HG02852 (cell line): ENCODE results near the gene PCLO.

Source experiments
- ATAC-seq: cut with Tn5 transposase; IDR thresholded peaks from one replicate; pipeline ENCODE4 v1.9.1; 2021; ENCODE audit warnings: mild to moderate bottlenecking, moderate library complexity; ENCODE audit not compliant: unreplicated experiment

The PCLO gene

DNA sequence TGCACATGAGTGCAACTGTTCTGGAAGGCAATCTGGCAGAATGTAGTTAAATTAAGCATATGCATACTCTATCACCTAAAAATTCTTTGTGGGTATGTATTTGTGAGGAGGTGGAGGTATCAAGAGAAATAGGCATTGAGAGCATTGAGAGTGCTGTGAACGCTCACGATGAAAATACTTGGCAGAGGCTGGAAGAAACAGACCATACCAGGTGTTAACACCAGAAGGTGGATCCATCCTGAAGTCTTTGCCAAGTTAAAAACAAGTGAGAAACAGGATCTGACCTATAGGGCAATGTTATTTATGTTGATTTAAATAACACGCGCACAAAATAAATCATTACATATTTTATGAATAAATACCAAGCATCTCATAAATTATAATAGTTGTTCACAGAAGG, 311.6 kb downstream of the PCLO start:
- no peak for ATAC-seq

DNA sequence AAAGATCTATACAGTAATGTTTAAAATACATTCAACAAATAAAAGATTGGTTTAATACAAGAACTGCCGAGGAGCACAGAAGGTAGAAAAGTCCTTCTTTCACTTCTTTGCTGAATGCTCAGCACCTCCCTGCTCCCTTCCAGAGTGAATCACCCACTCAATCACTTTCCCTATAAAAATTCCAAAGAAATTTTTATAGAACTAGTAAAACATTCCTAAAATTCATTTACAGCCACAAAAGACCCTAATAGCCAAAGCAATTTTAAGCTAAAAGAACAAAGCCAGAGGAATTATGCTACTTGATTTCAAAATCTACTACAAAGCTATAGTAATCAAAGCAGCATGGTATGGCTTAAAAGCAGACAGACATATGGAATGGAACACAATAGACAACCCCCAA, 320.9 kb downstream of the PCLO start:
- no peak for ATAC-seq

DNA sequence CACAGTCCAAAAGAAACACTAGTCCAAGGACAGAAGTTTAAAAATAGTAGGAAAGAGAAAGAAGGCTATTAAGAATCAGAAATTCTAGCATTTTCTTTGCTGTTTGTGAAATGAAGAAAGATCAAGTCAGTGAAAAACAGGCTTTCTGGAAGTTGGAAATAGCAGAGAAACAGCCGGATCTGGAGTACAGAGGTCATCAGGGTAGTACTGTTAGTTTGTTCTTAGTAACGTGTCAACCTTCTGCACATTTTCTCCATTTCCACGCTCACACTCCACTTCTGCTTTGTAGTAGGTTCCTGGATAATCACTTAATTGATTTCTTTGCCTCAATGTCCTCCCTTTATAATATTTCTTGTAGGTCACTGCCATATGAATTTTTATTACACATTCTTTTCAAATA, 322.6 kb downstream of the PCLO start:
- ATAC-seq, result no peak

DNA sequence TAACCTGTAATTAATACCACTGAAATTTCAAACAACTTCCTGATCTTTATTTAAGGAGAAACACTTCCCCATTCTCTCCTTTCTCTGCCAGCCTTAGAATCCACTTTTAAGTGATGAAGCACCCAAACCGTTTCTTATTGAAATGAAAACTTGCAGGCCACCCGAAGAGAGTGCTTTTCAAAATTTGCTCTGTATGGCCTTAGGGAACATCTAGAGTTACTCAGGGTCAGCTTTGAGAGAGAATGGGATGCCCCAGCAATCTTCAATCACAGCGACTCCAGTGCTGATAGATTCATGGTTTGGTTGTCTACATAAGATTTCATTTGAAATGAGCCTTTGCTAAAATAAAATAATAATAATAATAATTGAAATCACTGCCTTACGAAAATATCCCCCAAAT, 323.1 kb downstream of the PCLO start:
- no peak for ATAC-seq

DNA sequence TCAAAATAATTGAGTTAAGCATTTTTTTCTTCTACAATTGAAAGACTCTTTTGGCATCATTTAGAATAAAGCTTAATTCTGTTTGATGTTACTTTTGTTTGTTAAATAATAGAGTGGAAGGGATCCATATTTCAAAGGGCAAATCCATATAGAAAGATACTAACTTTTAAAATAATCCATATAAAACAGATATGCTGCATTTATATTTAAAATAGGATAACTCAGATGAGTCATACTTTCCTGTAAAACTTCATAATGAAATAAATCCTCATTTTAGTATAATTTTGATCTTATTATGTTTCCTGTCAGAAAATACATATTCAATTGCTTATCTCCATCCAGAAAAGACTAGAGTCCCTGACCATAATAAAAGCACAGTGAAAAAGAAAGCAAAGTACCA, 323.6 kb downstream of the PCLO start:
- no peak for ATAC-seq

DNA sequence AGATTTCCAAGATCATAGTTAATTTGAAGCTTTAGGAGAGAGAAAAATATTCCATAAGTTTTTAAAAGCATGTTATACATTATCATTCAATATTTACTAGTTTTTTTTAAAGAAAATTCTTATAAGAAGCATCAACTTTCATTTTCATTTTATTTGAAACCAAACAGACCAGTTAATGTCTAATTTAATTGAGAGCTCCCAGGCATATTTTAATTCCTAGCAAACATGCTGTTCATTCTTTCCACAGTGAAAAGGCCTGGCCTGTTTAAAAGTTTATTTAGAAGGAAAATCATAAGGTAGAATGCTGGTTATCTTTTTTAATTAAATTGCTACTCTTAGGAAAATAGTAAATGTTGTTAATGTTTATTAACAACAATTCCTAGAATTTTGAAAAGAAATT, 324.4 kb downstream of the PCLO start:
- no peak for ATAC-seq

DNA sequence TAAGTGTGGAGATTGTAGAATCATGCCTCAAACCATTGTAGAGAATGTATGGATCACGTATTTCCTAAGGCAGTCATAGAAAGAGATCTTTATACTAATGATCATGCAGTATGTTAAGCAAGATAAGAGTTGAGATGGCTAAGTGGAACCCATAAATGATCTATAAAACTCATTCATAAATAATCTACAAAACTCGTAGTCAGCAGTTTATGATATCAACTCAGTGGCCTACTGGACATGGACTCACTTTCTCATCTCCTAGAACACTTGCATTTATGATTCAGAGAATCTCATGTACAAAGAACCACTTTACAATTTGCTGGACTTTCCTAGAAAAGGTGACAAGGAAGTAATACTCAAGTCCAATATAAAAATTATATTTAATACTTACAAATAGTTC, 339.6 kb downstream of the PCLO start:
- ATAC-seq, result no peak

DNA sequence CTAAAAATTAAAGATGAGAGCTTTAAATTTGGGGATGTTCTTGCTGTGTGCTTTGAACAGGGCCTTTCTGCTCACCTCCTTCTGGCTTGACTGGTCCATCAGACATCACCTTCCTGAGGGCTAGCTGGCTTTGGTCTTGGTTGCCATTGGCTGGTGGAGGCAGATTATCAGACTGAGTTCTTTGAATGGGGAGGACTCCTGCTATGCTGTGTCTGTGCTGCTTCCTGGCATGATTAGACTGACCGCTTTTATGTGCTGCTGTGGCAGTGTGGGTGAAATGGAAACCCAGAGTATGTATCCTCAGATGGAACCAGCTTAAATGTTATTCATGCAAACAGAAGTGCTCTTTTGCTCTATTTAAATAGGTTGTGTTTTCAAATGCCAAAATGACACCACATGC, 341.6 kb downstream of the PCLO start:
- no peak for ATAC-seq

DNA sequence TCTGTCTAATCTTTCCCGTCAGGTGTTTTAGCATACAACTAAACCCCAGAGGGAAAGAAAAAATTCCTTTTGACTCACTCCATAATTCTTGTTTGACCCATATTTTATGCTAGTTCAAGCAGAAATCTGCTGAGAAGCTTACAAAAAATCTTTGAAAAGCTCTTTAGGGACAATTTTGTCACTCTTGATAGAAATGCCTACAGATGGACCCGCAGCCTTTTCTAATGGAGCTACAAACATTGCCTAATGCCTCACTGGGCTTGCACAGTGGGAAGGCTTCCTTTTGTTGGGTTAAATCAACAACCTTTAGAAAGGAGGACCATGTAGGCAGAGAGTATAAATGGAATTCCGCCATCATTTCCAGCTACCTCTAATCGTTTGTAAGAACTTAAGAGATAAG, 344.5 kb downstream of the PCLO start:
- no peak for ATAC-seq

DNA sequence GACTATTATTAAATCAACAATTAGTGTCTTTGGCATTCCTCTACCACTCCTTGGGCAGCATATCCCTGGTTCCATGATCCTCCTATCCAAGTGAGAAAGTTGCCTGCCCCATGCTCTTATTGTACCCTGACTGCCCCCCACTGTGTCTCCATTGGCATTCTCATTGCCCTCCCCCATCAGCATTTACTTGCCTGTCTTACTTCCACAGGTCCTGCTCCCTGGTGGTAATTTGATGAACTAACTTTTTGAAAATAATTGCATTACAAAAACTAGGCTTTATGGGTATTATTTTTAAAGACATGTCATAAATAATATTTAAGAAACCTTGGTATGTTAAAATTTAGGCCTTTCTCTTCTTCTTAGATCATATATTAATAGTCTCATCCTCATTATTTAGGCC, 346.4 kb downstream of the PCLO start:
- ATAC-seq, result no peak

DNA sequence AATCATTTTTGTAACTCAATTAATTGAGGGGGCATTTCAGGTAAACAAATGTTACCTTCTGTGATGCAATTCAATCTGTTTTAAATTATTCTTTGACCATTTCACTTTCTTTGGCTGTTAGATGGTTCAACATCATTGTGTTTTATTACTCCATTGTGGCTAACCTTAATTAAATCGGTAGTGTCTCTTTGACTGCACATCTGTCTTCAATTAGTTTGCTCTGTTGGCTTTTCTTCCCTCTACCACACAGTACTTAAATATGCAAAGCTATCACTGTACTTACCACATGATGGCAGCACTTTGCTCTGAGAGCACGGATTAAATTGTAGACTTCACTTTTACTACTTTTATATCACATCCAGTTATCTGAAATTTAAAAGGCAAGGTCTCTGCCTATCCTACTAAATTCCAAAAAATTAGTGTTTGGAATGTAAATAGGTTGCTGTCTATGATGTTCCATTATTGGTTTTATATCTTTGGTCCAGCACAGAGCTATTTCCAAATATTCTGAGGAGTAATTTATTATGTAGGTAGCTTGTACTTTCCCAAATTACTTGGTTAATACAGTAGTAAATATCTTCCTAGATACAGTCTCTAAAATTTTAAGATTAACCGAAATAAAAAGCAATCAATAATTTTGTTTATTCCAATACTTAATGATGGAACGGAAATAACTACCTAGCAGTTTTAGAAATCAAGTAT, 352.0 kb downstream of the PCLO start:
- peak; percentile 87 for ATAC-seq

DNA sequence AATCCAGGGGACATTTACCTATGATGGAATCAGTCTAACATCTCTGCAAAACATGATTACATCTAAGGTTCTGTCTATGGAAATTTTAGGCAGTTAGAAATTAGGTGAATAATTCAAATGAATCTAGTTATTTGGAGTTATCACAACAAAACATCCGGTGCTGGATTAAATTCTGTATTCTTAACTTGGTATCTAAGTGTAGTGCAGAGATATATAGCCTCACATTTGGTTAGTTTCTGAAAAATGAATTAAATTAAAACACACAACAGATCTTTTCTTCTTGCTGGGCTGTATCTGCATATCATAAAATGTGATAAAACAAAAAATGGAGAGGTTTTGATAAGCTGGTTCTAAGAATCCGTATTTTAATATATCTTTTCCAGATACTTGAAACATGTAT, 354.1 kb downstream of the PCLO start:
- ATAC-seq, result no peak

DNA sequence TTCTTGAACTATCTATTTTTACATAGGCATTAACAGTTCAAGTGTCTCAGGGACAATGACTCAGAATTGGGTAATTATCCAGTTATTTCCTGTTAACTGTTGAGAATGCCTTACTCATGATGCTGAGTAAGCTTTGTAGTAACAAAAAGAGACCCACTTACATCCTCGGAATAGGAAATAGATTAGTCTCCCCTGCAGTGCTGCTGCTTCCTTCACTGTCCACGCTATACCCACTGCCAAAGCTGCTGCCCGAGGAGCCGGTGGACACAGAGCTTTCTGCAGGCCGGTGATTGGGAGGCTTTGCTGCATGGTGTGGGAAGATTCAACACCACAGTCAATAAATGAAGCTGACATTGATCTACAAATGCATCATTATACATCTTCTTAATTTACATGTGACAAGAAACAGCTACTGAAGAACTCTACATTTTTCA, 357.1 kb downstream of the PCLO start:
- ATAC-seq, result no peak

DNA sequence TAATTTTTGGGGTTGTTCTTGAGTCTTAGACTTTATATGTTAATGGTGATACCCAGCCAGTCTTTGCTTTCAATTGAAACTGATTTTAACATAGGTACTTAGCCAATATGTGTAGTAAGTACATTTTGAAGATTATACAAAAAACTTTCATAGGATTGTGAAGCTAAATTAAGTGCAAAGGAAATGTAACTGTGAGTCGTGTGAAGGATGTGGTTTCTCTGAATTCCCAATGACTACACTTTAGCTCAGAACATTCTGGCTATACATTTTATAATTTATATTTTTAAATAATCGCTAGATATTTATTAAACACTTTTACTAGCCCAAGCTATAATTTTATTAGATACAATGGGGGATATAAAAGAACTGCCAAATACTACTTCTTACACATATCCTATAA, 359.3 kb downstream of the PCLO start:
- ATAC-seq, result no peak

DNA sequence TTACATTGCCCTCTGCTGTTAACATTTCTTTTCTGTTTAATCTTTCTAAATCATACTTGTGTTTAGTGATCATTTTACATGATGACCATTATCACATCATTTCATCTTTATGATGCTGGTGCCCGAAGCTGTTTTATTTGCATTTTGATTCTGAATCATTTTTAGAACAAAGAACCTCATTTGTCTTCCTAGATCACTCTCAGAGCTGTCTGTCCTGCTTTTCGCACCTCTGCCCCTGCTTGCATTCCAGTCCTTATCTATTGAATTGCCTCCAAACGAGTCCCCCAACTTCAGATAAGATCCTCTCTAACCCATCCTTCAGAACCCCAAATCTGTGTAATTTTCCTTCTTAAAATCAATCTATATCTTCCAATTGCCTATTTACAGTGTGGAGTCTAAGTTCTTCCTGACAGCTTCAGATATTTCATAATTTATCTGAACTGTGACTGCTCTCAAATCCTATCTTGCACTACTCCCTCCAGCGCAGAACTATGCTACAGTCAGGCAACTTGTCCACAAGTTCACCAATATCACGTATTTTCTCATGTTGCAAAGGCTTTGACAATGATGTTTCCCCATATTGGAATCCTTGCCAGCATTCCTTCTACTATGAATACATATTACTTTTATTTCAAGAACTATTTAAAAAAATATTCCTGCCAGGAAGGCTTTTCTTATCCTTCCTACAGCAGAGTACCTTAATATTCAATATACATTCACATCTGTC, 372.6 kb downstream of the PCLO start:
- ATAC-seq, result no peak

DNA sequence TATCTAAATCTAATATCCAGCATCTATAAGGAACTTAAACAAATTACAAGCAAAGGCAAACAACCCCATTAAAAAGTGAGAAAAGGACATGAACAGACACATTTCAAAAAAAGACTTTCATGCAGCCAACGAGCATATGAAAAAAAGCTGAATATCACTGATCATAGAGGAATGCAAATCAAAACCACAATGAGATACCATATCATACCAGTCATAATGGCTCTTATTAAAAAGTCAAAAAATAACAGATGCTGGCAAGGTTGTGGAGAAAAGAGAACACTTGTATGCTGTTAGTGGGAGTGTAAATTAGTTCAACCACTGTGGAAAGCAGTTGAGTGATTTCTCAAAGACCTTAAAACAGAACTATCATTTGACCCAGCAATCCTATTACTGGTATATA, 384.7 kb downstream of the PCLO start:
- no peak for ATAC-seq

DNA sequence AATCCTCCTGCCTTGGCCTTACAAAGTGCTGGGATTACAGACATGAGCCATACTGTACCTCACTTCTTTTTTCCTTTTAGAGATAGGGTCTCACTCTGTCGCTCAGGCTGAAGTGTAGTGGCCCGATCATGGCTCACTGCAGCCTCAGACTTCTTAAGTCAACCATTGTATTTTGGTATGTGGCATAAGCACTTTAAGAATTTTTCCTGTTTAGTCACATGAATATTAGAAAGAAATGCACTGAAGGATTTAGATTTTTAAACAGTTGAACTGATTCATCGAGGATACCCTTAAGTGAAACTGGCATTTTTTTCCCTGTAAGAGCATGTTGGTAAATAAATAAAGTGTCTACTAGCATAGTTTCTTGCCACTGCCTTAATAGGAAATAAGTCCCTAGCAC, 399.8 kb downstream of the PCLO start:
- no peak for ATAC-seq

DNA sequence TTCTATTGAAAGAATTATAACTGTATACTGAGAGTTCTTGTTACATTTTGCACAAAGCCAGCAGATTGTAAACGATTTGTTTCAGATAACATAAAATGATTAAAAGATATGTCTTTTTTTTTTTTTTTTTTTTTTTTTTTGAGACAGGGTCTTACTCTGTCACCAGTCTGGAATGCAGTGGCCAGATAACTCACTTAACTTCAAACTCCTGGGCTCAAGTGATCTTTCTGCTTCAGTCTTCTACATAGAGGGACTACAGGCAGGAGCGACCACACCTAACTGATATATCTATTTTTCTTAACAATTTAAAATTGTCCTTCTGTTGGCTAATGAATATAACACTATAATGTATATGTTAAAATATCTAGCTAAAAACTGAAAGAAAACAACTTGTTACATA, 401.9 kb downstream of the PCLO start:
- ATAC-seq, result no peak

DNA sequence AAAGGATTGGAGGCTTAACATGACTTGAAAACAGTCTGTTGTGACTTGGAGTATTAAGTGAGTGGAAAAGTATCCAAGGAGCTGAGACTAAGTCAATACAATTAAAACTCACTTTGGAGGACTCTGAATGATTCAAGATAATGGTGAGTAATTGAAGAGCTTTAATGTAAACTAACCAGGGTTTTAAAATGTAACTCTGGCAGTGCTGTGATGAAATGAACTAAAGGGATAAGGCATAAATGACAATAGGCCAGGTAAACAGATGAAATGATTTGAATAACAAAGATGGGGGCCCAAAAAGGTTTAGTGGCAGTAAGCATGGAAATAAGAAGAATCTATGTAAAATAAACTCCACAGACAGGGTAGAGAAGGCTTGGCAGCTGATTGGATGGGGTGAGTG, 402.6 kb downstream of the PCLO start:
- no peak for ATAC-seq

DNA sequence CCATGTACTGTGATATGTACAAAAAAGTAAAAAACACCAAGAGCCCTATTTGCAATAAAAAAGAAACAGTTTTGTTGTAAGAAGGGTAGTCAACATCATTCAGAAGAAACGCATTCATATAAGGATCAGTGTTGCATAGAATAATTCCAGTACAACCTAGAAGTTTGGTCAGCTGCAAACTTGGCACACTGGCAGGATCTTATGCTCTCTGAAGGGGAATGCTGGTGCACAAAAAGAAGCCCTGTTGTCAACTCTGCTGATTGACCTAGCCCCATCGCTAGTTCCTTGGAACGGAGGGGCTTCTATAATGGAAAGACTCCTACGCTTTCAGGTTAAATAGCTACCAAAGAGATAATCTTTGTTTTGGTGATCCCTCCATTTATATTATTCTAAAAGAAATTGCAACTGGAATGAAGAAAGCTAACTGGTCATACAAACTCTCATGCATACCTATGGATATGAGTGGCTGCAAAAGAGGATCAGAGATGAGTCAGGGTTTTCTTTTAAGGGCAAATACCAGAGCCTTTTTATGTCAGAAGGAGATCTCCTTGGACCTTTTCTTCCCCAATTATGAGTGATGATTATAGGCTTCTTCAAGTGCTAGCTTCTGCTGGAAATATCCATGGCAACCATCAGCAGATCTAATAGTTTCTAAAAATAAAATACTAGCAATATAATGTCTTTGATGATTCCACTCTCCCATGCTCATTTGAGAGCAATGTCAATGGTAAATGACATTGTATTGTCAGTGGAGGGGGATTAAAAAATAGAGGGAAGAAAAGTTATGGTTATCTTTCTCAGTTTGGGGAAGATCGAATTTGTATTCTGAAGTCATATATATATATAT, 406.8 kb downstream of the PCLO start:
- ATAC-seq, result no peak

DNA sequence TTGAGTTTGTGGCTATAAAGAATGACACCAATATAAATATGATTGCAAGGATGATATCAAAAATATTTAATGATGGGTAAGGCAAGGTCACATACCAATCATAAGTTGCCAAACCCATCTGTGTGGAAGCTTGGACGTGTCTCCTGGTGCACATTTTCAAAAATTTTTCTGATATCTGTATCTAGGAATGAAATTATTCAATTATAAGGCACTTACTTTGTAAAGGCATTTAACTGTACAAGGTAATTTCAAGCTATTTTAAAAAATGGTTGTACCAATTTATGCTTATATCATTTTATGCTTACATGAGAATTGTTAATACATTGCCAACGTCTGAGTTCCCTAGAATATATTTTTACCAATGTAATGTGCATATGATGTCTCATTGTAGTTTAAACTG, 412.7 kb downstream of the PCLO start:
- no peak for ATAC-seq

DNA sequence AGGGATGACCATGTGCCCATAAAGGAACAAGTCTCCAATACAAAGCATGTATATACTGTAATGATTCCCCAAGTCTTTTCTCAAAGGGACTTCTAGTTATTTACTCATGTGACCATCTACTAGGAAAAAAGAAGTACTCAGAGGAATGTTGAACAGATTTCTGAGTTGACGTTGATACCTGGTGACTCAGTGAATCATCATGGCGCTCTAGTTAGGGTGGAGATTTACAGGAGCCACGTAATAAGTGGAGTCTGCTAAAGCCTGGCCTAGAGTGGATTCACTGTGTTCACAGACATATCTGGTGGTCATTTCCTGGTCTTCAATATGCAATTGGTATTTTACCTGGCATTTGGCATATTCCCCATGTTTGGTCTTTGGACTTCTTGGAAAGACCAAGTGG, 416.9 kb downstream of the PCLO start:
- no peak for ATAC-seq
